ENCODE data around the gene CCNB1IP1.
"Not testable (repeated sequence)": the region's sequence is repeated elsewhere in the genome, so short reads cannot be mapped to it uniquely, and the experiment has no call there.

Gene CCNB1IP1

GRCh38 chr14:20302042-20302755, 30.9 kb downstream of the CCNB1IP1 start:
- peaks cover 25 to 46% of the 10 kb centered on the region in 2 donors for H3K36me3 ChIP-seq (ENCODE audit: control insufficient read depth in 1 of 2, insufficient read depth in 2 of 2, low read length in 2 of 2)
- H3K4me3 ChIP-seq (ENCODE audit: low read depth in 1 of 2, low read length in 2 of 2), result no peak overlapping the region
- no peaks in the 10 kb centered on the region for H3K27me3 ChIP-seq (ENCODE audit: low read depth, low read length)
- no peaks in the 10 kb centered on the region for H3K9me3 ChIP-seq (ENCODE audit: control insufficient read depth in 1 of 2, low read length in 2 of 2)
- H3K27ac ChIP-seq (ENCODE audit: low read length), result no peak overlapping the region
- H3K4me1 ChIP-seq (ENCODE audit: control insufficient read depth in 1 of 2, insufficient read depth in 2 of 2, low read length in 2 of 2), result peaks cover 10 to 20% of the 10 kb centered on the region in 2 donors

- peaks cover 58 to 88% of the 10 kb centered on the region in 2 donors for H3K36me3 ChIP-seq (ENCODE audit: control insufficient read depth in 1 of 2, insufficient read depth in 2 of 2, low read length in 2 of 2)
- H3K27me3 ChIP-seq (ENCODE audit: low read depth, low read length), result no peaks in the 10 kb centered on the region
- no peaks in the 10 kb centered on the region for H3K4me1 ChIP-seq (ENCODE audit: control insufficient read depth in 1 of 2, insufficient read depth in 2 of 2, low read length in 2 of 2)
- no peak overlapping the region for H3K4me3 ChIP-seq (ENCODE audit: low read depth in 1 of 2, low read length in 2 of 2)
- no peak overlapping the region for H3K27ac ChIP-seq (ENCODE audit: low read length)
- no peaks in the 10 kb centered on the region for H3K9me3 ChIP-seq (ENCODE audit: control insufficient read depth in 1 of 2, low read length in 2 of 2)
Measured at GRCh38 chr14:20295067-20295466, 38.0 kb downstream of the CCNB1IP1 start.

GRCh38 chr14:20294636-20295035, 38.4 kb downstream of the CCNB1IP1 start:
- H3K9me3 ChIP-seq (ENCODE audit: control insufficient read depth in 1 of 2, low read length in 2 of 2), result no peaks in the 10 kb centered on the region
- H3K4me3 ChIP-seq (ENCODE audit: low read depth in 1 of 2, low read length in 2 of 2), result no peak overlapping the region
- H3K27me3 ChIP-seq (ENCODE audit: low read depth, low read length), result no peaks in the 10 kb centered on the region
- peaks cover 59 to 90% of the 10 kb centered on the region in 2 donors for H3K36me3 ChIP-seq (ENCODE audit: control insufficient read depth in 1 of 2, insufficient read depth in 2 of 2, low read length in 2 of 2)
- no peaks in the 10 kb centered on the region for H3K4me1 ChIP-seq (ENCODE audit: control insufficient read depth in 1 of 2, insufficient read depth in 2 of 2, low read length in 2 of 2)
- H3K27ac ChIP-seq (ENCODE audit: low read length), result no peak overlapping the region

GRCh38 chr14:20281998-20282397, 51.1 kb downstream of the CCNB1IP1 start:
- H3K4me1 ChIP-seq (ENCODE audit: control insufficient read depth in 1 of 2, insufficient read depth in 2 of 2, low read length in 2 of 2); H3K36me3 ChIP-seq (ENCODE audit: control insufficient read depth in 1 of 2, insufficient read depth in 2 of 2, low read length in 2 of 2); H3K27ac ChIP-seq (ENCODE audit: low read length); H3K4me3 ChIP-seq (ENCODE audit: low read depth in 1 of 2, low read length in 2 of 2); H3K9me3 ChIP-seq (ENCODE audit: control insufficient read depth in 1 of 2, low read length in 2 of 2); H3K27me3 ChIP-seq (ENCODE audit: low read depth, low read length): not testable (repeated sequence)

GRCh38 chr14:20280265-20280664, 52.8 kb downstream of the CCNB1IP1 start:
- not testable (repeated sequence) for H3K4me3 ChIP-seq (ENCODE audit: low read depth in 1 of 2, low read length in 2 of 2); H3K4me1 ChIP-seq (ENCODE audit: control insufficient read depth in 1 of 2, insufficient read depth in 2 of 2, low read length in 2 of 2); H3K9me3 ChIP-seq (ENCODE audit: control insufficient read depth in 1 of 2, low read length in 2 of 2); H3K36me3 ChIP-seq (ENCODE audit: control insufficient read depth in 1 of 2, insufficient read depth in 2 of 2, low read length in 2 of 2); H3K27me3 ChIP-seq (ENCODE audit: low read depth, low read length); H3K27ac ChIP-seq (ENCODE audit: low read length)

GRCh38 chr14:20278414-20278813, 54.7 kb downstream of the CCNB1IP1 start:
- Histone ChIP-seq H3K9me3 (ENCODE audit: control insufficient read depth in 1 of 2, low read length in 2 of 2) (peaks cover 0 to 7% of the 10 kb centered on the region in 2 donors), H3K4me1 (ENCODE audit: control insufficient read depth in 1 of 2, insufficient read depth in 2 of 2, low read length in 2 of 2) (no peaks in the 10 kb centered on the region), H3K4me3 (ENCODE audit: low read depth in 1 of 2, low read length in 2 of 2) (no peak overlapping the region), H3K36me3 (ENCODE audit: control insufficient read depth in 1 of 2, insufficient read depth in 2 of 2, low read length in 2 of 2) (peaks cover 0 to 16% of the 10 kb centered on the region in 2 donors), H3K27me3 (ENCODE audit: low read depth, low read length) (no peaks in the 10 kb centered on the region), H3K27ac (ENCODE audit: low read length) (no peak overlapping the region)

GRCh38 chr14:20277409-20277808, 55.7 kb downstream of the CCNB1IP1 start:
- Histone ChIP-seq H3K9me3 (ENCODE audit: control insufficient read depth in 1 of 2, low read length in 2 of 2) (peaks cover 0 to 7% of the 10 kb centered on the region in 2 donors), H3K27me3 (ENCODE audit: low read depth, low read length) (no peaks in the 10 kb centered on the region), H3K4me1 (ENCODE audit: control insufficient read depth in 1 of 2, insufficient read depth in 2 of 2, low read length in 2 of 2) (no peaks in the 10 kb centered on the region), H3K4me3 (ENCODE audit: low read depth in 1 of 2, low read length in 2 of 2) (no peak overlapping the region), H3K27ac (ENCODE audit: low read length) (no peak overlapping the region), H3K36me3 (ENCODE audit: control insufficient read depth in 1 of 2, insufficient read depth in 2 of 2, low read length in 2 of 2) (peaks cover 0 to 17% of the 10 kb centered on the region in 2 donors)

- Histone ChIP-seq H3K4me1 (ENCODE audit: control insufficient read depth in 1 of 2, insufficient read depth in 2 of 2, low read length in 2 of 2) (no peaks in the 10 kb centered on the region), H3K9me3 (ENCODE audit: control insufficient read depth in 1 of 2, low read length in 2 of 2) (peaks cover 0 to 7% of the 10 kb centered on the region in 2 donors), H3K27me3 (ENCODE audit: low read depth, low read length) (no peaks in the 10 kb centered on the region), H3K4me3 (ENCODE audit: low read depth in 1 of 2, low read length in 2 of 2) (no peak overlapping the region), H3K36me3 (ENCODE audit: control insufficient read depth in 1 of 2, insufficient read depth in 2 of 2, low read length in 2 of 2) (peaks cover 0 to 17% of the 10 kb centered on the region in 2 donors), H3K27ac (ENCODE audit: low read length) (no peak overlapping the region)
Measured at GRCh38 chr14:20274062-20274461, 59.0 kb downstream of the CCNB1IP1 start.

- not testable (repeated sequence) for H3K27me3 ChIP-seq (ENCODE audit: low read depth, low read length); H3K36me3 ChIP-seq (ENCODE audit: control insufficient read depth in 1 of 2, insufficient read depth in 2 of 2, low read length in 2 of 2)
Measured at GRCh38 chr14:20264361-20264760, 68.7 kb downstream of the CCNB1IP1 start.

GRCh38 chr14:20262642-20263128, 70.4 kb downstream of the CCNB1IP1 start:
- Histone ChIP-seq H3K27ac (ENCODE audit: low read length) (no peak overlapping the region), H3K9me3 (ENCODE audit: control insufficient read depth in 1 of 2, low read length in 2 of 2) (no peaks in the 10 kb centered on the region), H3K4me1 (ENCODE audit: control insufficient read depth in 1 of 2, insufficient read depth in 2 of 2, low read length in 2 of 2) (no peaks in the 10 kb centered on the region), H3K36me3 (ENCODE audit: control insufficient read depth in 1 of 2, insufficient read depth in 2 of 2, low read length in 2 of 2) (no peaks in the 10 kb centered on the region), H3K27me3 (ENCODE audit: low read depth, low read length) (no peaks in the 10 kb centered on the region), H3K4me3 (ENCODE audit: low read depth in 1 of 2, low read length in 2 of 2) (no peak overlapping the region)

More at GRCh38 chr14:20264361-20264760, 68.7 kb downstream of the CCNB1IP1 start:
- not testable (repeated sequence) for H3K27ac ChIP-seq (ENCODE audit: low read length); H3K9me3 ChIP-seq (ENCODE audit: control insufficient read depth in 1 of 2, low read length in 2 of 2); H3K4me1 ChIP-seq (ENCODE audit: control insufficient read depth in 1 of 2, insufficient read depth in 2 of 2, low read length in 2 of 2); H3K4me3 ChIP-seq (ENCODE audit: low read depth in 1 of 2, low read length in 2 of 2)

Data from muscle layer of duodenum (tissue), 2 donors.